Left renal pelvis (tissue), 4 donors: Measurements from ENCODE around the gene RAB11FIP5. TPM values are rescaled to one million over a fixed set of nuclear protein-coding genes. Genes with fewer than 3 reads are reported as not detected.

Experiments
- DNase-seq, 4 donors: peaks; one replicate each; pipeline ENCODE4 v3.0.0-alpha.2; 2013; ENCODE audit warnings: low read depth in 4 of 4, low spot score in 3 of 4
- polyA plus RNA-seq, 4 donors: library from polyadenylated mRNA; unstranded; fragments of 120-200 nt; gene quantifications; one replicate each; pipeline ENCODE4 v1.2.1, GENCODE V29; 2013; ENCODE audit not compliant: insufficient read length in 4 of 4

The RAB11FIP5 gene
- polyA plus RNA-seq, 4 donors = 15.6 to 48.1 (median 40.2) TPM

DNA sequence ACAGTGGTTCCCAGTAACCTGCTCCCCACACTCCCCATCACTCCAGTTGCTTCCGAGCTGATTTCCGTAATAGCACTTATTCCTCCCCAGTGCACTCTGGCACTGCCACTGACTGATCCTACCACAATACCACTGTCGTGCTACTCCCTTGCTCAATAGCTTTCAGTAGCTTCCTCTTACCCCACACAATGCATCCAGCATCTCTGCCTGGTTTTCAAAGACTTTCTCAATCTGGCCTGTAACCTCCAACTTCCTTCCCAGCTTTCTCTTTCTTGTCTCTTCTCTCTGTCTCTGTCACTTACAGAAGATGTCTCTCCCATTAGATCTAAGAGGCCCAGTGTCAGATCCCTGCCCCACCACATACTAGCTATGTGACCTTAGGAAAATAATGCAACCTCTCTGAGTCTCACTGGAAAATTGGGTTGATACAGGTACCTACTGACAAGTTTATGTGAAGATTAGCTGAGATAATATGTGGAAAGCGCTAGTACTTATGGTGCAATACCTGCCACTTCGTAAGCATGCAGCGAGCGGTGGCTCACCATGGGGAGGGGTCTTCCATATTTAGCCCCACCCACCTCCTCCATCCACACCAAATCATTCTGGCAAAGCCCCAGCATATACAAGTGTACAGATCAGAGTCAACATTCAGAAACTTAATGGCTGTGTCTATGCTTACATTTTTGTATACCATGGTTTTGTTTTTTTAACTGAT is 77.9 kb downstream of the RAB11FIP5 start:
- no peak for DNase-seq

- DNase-seq = no peak
Observed at GRCh38 chr2:73033766-73034381, 78.9 kb downstream of the RAB11FIP5 start.

DNA sequence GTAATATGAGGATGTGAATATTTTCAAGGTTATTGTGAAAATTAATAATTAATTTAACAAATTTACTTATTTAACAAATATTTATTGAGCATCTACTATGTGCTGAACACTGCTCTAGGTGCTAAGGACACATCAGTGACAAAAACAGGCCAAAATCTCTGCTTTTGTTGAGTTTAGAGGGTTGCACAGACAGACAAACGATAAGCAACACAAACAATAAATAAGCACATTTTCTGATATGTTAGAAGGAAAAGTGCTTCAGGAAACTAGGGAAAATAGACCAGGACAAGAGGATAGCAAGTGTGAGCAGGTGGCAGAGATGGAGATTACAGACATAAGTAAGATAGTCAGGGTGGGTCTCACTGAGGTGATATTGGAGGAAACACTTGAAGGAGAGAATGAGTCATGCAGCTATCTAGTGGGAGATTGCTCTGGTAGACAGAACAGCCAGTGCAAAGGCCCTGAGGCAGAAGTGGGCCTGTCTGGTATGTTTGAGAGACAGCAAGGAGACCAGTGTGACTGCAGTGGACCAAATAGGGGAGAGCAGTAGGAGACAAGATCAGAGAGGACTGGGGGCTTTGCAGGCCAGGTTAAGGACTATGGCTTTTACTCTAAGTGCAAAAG is 79.5 kb downstream of the RAB11FIP5 start:
- no peak for DNase-seq

GRCh38 chr2:73032702-73033097 is 80.0 kb downstream of the RAB11FIP5 start:
- DNase-seq = no peak

- DNase-seq = no peak
Observed at GRCh38 chr2:73031725-73032701, 80.7 kb downstream of the RAB11FIP5 start.

DNA sequence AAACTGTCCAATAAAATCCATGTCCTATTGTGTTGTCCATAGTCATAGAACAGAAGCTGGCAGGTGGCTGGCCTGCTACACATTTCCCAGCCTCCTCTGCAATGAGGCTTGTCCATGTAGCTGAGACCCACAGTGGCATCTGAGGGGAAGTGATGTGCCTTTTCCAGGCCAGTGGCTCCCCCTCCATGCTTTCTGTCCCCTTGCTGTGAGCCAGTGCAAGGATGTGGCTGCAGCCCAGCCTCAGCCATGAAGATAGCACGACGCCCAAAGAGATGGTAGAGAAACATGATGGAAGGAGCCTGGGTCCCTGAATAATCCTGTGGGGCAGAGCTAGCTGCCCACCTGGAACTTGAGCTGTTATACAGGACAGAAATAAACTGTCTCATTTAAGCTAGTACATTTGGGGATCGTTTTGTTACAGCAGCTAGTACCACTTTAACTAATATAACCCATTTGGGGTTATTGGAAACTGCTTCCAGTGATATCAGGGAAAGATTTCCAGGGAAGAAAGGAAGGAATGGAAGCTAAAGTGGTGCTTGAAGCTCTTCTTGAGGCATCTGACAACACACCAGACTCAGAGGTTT is 81.6 kb downstream of the RAB11FIP5 start:
- DNase-seq = no peak

DNA sequence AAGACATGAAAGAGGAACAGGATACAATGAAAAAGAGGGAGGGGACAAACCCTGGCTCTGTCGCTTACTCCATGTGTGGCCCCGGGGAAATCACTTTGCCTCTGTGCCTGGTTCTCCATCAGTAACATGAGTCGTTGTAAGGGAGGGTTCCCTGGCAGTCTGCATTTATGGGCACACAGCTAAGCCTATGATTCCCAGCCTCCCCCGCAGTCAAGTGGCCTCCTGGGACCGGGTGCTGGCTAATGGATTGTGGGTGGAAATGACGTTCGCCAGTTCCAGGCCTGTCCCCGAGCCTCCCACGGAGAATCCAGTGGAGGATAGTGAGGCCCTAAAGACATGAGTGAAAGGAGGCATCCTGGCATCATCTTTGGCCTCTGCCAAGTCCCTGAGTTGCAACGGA is 83.9 kb downstream of the RAB11FIP5 start:
- DNase-seq = no peak

DNA sequence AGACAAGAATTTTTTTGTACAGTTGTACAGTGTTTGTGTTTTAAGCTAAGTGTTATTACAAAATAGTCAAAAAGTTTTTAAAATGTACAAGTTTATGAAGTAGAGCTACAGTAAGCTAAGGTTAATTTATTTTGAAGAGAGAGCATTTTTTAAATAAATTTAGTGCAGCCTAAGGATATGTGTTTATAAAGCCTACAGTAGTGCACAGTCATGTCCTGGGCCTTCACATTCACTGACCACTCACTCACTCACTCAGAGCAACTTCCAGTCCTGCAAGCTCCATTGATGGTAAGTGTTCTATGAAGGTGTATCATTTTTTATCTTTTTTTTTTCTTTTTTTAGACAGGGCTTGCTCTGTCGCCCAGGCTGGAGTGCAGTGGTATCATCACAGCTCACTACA is 85.4 kb downstream of the RAB11FIP5 start:
- DNase-seq = no peak

DNA sequence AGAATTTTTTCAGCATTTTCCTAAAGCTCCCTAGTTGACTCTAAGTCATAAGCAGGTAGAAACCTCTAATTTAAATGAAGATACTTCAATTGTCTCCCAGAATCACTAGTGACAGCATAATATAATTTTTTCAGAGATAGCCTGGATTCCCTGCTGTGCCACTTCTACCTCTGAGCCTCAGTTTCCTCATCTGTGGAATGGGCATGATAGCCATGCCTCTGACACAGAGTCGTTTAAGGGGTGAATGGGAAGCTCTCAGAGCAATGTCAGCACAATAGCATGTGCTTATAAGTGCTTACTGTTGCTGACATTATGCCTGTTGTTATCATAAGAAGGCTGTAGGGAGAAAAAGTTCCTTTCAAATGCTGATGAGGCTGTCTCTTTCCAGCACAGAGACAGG is 89.3 kb downstream of the RAB11FIP5 start:
- no peak for DNase-seq

Other genes with a start within 250 kb of the RAB11FIP5 start
- gene SPR, start 225.5 kb downstream of the RAB11FIP5 start, polyA plus RNA-seq = 10 to 100 TPM in 2 of 4 donors, 1 to 10 TPM in 2; 2.3 to 12.1 (median 9.7) TPM
- 10 to 100 TPM in 3 of 4 donors, under 1 TPM in 1; 0.64 to 72.0 (median 32.0) TPM for gene EMX1, start 195.4 kb downstream of the RAB11FIP5 start, polyA plus RNA-seq
- 10 to 100 TPM in 3 of 4 donors, 1 to 10 TPM in 1; 8.6 to 32.0 (median 23.4) TPM for gene SFXN5, start 41.2 kb downstream of the RAB11FIP5 start, polyA plus RNA-seq
- gene NOTO, start 89.6 kb upstream of the RAB11FIP5 start, polyA plus RNA-seq = under 1 TPM in 3 of 4 donors, not detected in 1; 0.04 to 0.14 (median 0.10) TPM
- gene SMYD5, start 101.3 kb upstream of the RAB11FIP5 start, polyA plus RNA-seq = 10 to 100 TPM; 28.9 to 36.4 (median 33.6) TPM
- gene PRADC1, start 120.3 kb upstream of the RAB11FIP5 start, polyA plus RNA-seq = 10 to 100 TPM; 12.1 to 17.4 (median 13.1) TPM
- 100 to 1,000 TPM; 170 to 273 (median 251) TPM for gene CCT7, start 121.4 kb upstream of the RAB11FIP5 start, polyA plus RNA-seq
- 1 to 10 TPM; 1.1 to 2.7 (median 1.8) TPM for gene FBXO41, start 171.5 kb upstream of the RAB11FIP5 start, polyA plus RNA-seq
- gene EGR4, start 180.6 kb upstream of the RAB11FIP5 start, polyA plus RNA-seq = under 1 TPM in 1 of 4 donors, not detected in 3; 0.15 TPM